Activated T-helper 1 cell treated with anti-CD3 and anti-CD28 coated beads, Interleukin-2, amount 50 U/mL, for 16 hours (primary cell): Measurements from ENCODE around the gene SNX33.
"Not testable (repeated sequence)": the region's sequence is repeated elsewhere in the genome, so short reads cannot be mapped to it uniquely, and the experiment has no call there.

Experiments
- DNase-seq, 2 donors: peaks; one replicate each; pipeline ENCODE4 v3.0.0-alpha.2; 2020; ENCODE audit warnings: low read depth in 1 of 2, low spot score in 1 of 2

Gene SNX33

DNA sequence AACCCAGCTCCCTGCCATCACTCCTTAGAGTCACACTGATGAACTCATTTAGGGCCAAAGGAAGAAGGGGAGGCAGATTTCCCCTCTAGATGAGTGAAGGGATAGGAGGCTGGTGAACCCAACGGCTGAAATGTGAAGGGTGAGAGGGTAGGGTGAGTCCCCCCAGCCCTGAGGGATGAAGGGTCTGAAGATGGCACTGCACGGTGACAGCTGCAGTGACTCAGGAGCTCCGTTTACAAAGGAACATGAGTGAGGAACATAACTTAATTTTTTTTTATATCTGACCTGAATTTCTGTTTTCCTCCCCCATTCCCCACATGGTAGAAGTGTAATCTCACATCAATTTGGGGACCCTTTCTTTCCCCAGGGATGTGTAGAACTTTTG is 14.0 kb downstream of the SNX33 start:
- no peak for DNase-seq

DNA sequence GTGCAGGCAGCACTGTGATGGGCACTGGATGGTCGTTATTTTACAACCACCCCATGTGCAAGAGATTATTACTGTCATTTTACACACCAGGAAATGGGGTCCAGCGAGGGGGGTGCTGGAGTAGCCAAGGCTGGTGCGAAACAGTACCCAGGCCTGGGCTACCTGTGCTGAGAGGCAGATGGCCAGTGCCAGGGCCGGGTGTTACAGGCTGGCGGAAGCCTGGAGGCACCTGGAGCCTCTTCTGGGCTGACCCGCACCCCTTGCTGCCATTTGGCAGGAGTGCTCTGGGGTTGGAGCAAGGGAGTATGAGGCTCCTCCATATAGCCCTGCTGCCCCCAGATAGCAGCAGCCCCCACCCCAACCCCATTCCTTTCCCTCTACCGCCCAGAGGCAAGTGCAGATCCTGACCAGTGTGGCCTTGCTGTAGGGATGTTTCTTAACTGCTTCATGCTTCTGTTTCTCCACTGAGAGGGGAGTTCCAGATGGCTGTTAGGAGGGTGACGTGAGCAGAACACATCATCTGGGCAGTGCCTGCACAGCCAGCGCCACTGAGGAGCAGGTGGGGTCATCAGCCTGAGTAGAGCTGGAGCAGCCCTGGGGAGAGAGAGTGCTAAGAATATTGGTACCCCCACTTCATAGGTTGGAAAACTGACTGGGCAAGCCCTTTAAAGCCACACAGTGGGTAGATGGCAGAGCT is 15.3 kb downstream of the SNX33 start:
- DNase-seq = no peak

DNA sequence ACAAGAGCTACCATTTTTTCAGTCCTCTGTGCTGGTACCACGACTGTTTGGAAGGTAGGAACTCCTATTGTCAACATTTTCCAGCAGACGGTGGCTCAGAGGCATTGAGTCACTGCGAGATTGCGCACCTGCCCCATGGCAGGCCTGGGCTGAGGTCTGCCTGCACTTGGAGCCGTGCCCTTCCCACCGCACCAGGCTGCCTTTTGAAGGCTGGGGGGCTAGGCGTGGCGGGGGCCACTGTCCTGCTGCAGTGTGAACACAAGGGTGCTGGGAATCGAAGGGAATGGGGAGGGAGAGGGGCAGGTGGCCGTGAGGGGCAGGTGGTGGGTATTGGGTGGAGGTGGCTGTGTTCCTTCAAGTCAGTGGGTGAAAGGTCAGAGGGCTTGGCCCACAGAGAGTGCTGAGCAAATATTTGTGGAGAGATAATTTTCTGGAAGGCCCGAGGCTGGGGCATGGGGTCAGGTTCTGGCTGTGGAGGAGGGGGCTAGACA is 16.3 kb downstream of the SNX33 start:
- no peak for DNase-seq

DNA sequence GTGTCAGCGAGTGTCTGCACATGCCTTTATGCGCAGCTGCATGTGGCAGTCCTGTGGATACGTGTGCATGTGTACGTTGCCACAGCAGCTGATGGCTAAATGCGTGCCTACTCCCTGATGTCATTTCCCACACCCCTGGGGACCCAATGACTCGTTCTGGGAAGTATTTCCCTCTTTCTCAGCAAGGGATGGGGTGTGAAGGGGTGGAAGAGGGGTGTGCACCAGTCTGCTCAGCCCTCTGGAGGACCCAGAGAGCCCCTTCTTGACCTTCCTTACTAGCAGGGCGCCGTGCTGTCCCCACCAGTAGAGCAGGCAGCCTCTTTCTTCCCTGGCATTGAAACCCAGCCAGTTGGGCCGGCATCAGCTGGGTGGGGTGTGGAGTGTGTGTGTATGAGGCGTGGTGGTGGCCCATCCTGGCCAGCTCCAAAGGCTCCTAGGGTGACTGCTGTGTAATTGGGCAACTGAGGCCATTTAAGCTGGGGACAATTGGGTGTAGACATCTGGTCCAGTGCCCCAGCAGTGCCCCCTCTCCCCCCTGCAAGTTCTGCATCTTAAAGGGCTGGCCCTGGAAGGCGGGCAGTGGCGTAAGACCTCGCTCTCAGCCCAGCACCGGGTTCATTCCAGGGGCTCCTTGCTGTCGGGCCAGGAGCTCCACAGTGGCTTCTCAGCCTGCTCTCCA is 19.2 kb downstream of the SNX33 start:
- DNase-seq = no peak

DNA sequence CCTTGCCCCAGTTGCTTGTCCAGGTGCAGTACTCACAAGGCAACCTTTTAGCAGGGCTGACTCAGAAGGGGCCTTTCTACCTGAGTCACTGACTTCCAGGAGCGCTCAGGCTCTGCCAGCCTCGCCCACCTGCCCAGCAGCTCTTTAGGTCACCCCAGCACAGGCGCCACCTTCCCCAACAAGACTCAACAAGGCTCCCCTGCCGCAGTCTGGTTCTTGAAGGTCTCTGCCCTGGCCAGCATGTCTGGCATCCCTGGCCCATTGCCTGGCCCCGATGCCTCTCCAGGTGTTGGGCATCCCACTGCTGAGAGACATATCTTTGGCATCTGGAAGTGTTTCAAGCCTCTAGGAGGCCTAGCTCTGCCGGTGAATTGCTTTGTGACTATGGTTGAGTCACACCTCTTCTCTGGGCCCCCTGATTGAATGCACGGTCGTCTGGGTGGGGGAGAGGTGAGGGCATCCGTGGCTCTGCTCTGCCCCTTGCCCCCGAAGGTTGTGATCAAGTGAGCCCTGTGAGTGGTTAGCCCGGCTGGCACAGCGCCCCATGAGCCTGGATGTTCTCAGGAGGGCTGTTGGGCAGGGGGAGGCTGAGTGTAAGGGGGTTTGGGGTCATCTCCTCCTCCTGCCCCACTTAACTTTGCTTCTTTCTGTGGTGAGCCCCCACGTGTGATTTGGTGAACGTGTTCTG is 21.6 kb downstream of the SNX33 start:
- no peak for DNase-seq

DNA sequence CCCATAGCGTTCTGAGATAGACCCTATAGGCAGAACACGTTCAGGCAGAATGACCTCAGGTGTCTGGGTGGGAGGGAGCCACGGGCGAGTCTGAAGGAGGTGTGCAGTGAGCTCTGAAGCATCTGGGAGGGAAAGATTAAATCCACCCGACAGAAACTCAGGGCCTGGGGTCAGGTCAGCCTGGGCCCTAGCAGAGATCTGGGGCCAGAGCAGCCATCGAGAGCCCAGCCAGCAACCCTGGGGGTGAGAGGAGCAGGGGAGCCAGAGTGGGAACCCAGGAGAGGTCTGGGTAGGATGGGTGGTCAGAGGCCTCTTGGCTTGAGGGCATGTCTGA is 22.1 kb downstream of the SNX33 start:
- DNase-seq = no peak

DNA sequence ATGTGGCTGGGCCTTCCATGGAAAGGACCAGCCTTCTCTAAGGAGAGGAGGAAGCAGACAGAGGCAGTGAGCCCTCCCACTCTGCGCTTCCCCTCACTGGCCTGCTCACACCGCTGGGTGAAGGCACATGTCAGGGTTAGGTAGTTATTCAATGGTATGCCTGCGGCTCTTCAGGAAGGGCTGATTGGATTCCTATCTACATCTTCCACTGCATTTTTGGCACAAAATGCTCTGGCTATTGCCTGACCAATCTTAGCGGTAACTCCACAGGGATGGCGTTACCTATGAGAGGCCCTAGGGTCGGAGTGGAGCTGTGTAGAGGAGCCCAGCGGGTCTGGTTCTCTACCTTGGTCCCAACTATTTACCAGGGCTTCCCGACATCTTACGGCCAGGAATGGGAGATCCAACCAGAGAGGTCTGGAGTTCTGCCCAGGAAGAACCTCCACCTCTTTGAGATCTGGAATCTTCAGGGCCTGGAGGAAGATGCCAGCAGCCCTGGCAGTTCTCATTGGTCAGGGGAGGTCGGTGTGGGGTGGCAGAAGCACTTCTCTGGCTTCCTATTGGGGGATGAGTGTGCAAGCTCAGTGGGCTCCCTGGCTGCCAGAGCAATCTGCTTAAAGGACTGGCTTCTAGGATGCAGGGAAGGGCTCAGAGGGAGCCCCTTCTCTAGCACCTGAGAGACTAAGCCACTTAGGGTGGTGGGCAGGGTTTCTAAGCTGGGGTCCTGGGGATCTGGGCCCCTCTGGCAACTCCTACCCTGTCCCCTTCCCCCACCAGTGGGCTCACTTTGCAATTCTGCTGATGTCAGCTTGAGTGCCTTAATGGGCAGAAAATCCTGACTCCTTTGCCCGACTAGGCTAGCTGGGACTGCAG is 24.3 kb downstream of the SNX33 start:
- DNase-seq = no peak

DNA sequence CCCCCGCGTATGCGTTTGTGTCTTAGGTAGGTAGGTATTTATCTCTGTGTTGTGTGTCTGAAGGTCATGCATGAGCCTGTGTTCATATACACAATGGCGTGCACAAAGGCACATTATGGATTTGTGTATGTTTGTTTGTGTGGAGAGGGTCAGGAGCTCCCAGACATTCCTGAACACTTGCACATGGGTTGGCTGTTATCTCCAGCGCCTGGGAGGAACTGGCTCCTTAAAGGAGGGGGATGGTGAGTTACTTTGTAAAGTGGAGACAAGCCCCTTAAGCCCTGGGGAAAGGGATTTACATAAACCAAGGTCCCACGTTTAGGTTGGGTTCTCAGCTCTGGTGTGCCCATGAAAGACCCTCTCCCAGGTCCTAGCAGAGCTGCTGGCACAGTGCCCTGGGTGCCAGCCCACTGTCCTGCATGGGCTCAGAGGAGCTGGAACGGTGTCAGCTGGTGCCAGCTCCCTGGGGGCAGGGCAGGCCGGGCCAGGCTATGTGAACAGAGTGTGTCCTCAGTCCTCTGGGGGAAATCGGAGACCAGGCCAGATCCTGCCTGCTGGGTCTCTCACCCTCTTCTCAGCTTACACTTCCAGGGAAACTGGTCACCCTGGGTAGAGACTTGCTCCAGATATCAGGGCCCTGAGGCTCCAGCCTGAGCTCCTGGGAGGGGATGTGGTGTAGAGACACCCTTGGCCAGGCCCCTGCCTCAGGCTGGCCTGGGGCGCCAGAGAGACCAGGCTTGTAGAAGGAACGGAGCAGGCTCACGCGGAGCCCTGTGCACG is 25.1 kb downstream of the SNX33 start:
- no peak for DNase-seq

DNA sequence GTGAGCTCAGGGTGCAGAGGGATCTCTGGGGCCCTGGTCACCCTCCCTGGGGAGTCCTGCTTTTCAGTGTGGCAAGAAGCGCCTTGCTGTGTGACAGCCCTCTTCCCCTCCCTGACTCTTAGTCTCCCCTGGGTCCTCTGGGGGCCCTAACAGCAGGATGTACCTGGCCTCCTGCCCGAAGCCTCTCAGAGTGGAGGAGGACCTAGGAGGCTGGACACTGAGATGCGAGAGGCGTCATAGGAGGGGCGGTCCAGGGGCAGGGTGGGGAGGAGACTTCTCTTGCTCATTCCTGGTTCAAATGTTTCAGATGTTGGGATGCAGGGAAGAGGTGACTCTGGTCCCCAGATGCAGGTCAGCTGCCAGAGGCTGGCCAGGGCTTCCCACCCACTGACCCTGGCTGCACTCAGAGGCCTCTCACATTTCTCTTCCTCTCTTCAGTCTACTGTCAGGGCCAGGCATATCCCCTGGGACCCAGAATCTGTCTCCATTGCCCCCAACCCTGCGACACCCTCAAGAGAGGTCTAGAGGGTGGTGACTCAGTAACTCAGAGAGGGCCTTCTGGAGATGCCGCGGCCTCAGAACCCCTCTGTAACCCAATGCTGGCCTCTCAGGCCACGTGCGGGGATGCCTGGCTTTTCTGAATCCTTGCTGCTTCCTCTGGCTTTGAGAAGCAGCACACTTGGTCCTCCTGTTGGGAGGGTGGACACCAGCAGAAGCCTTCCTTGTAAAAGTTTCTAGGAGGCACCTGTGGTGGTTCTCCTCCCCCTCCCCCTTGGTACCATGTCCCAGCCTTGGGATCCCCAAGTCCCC is 25.9 kb downstream of the SNX33 start:
- no peak for DNase-seq

DNA sequence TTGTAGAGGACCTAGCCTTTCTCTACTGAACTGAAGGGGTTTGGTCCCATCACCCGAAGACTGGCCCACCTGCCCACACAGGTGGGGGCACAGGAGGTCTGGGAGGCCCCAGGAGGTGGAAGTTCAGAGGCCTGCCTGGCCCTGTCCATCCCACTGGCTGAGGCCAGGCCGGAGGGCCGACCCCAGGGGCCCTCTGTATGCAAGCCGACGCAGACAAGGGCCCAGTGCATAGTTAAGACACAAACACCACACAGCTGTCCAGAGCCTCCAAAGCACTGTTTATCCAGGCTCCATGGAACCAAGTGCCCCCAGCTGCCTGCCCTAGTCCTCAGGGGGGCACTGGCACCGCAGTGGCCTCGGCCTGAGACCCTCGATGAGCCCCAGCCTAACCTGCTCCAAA is 26.7 kb downstream of the SNX33 start:
- no peak for DNase-seq

DNA sequence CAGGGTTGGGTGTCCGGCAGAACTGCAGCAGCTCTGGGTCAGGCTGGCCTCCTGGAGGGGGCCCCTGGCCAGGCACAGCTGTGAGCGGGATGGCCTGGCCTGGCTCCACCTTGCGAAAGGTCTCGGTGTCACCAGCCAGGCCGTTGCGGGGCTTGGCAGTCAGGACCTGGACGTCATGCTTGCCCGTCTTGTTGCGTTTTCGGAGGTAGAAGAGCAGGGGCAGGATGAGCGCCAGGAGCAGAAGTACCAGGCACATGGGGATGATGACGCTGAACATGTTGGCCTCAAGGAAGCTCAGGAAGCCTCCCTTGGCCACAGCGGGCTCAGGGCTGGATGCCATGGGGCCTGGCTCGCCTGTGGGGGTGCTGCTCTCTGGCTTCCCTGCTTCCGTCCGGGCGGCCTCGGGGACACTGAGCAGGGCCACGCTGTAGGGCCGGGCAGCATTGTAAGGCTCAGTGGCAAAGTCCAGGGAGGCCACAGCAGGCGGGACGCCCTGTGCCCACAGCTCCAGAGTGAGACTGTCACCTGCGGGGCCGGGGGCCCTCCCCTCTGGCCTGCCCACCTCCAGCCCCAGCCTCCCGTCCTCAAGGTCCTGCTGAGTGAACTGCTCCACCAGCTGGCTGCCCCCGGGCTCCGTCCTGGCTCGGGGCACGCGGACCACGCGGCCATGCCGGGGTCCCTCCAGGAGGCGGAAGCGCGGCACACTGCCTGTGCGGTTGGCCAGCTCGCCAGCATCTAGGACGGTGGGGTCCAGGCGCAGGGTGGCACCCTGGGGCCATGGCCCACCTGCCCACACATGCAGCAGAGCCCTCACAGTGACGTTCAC is 28.1 kb downstream of the SNX33 start:
- DNase-seq = no peak

DNA sequence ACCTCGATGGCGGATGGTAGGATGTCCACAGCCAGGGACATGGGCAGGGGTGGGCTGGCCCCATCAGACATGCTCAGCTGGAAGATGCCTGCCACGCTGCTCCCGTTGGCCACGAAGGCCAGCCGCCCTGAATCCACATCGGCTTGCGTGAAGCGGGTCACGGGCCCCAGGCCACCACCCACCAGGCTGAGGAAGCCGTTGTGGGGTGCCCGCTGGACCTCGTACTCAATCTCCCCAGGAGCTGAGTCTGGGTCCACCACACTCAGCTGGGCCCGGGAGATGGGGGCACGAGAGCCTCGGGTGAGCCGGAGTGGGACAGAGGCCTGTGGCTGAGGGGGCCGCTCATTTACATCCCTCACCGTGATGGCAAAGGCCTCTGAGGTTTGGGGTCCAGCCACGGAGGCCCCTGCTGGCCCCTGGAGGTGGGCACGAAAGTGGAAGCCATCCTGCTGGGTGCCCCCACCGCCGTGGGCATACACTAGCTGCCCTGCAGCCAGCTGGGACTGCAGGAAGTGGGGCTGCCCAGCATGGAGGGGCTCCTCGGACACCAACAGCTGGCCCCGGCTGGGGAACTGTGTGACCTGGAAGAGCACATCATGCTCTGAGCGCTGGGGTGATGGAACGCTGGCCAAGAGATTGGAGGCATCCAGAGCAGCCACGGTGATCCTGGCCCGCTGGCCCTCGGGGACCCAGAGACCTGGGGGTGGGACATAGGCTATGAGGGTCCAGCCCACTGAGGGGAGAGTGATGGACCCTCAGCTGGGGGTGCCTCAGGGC is 29.2 kb downstream of the SNX33 start:
- no peak for DNase-seq

DNA sequence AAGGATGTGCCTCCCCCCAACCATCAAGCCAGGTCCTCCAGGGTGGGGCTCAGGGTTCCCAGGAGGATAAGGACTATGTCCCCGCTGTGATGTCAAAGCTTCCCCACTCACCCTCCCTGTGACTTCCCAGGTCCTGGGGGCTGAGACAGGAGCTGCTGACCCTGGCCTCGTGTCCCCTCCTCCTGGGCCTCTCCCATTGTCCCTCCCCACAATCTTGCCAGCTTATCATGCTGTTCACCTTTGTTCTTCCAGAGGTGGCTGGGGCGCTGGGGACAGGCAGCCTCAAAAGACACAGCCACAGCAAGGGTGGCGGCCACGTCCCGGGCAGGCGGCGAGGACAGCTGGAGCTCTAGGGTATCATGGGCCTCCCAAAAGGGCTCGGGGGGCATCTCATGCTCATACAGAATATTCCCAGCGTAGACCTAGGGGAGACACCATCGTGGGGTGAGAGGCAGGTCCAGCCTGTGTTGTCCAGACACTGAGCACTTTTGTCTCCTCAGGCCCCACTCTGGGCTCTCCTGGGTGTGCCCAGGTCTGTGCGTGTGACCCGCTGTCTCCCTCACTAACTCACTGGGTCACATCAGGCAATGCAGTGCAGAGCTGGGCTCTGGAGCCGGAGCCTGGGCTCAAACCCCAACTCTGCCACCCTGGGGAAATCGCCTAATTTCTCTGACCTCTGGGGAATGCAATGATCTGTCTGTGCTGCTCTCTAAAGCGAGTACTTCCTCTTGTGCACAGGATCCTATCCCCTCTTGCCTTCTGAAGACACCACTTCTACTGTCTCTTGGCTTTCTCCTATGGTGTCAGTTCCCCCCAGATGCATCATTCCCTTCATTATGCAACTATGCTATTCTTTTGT is 30.0 kb downstream of the SNX33 start:
- DNase-seq = no peak

DNA sequence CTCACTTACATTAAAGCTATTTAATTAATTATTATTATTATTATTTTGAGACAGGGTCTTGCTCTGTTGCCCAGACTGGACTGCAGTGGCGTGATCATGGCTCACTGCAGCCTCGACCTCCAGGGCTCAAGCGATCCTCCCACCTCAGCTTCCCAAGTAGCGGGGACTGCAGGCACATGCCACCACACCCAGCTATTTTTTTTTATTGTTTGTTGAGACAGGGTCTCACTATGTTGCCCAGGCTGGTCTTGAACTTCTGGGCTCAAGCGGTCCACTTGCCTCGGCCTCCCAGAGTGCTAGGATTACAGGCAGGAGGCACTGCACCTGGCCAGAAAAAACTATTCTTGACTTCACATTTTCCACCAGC is 30.6 kb downstream of the SNX33 start:
- not testable (repeated sequence) for DNase-seq

DNA sequence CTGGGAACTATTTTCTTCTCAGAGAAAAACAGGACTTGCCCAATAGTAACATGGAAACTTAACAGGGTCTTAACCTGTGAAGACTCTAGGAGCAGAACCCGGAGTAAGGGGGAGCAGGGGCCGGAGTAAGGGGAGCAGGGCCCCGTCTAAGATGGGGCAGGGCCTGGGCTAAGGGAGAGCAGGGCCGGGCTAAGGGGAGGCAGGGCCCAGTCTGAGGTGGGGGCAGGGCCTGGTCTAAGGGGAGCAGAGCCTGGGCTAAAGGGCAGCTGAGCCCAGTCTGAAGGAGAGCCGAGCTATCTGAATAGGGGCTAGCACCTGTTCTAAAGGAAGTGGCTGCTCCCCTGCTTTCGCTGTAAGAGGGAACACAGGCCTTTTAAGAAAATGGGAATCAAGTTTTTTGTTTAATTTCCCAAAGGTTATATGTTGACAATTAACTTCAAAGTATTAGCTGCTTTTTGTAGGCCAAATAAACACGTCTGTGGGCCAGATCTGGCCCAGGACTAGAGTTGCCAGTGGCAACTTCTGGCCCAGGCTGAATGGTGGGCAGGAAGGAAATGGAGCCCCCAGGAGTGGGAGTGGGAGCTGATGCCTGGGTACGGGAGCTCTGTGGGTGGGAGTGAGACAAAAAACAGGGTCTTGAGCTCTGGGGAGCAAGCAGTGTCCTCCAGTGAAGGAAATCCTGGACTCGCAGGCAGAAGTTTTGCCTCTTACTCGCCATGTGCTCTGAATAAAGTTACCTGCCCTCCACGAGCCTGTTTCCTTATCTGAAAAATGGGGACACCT is 32.5 kb downstream of the SNX33 start:
- no peak for DNase-seq
